ENCODE data around the gene KRTAP9-8.
"Not testable (repeated sequence)": the region's sequence is repeated elsewhere in the genome, so short reads cannot be mapped to it uniquely, and the experiment has no call there.

KRTAP9-8 gene

DNA sequence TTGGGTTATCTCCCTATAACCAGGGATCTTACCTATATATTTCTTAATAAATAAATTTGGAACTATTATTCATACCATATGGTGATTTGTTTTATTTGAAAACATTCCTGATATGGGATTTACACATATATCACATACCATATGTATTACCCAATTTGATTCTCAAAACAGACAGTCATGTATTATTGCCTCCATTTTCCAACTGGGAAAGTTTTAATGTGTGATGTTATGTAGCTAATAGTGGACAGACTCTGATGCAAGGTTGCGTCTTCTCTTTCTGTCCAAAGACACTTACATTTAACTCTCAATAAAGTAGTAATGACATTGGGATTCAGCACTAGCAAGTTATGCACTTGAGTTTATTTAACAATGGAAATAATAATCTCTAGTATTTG is 18.5 kb downstream of the KRTAP9-8 start:
- DNase-seq: no peak

GRCh38 chr17:41258406-41258805 is 20.6 kb downstream of the KRTAP9-8 start:
- no peak for DNase-seq

DNA sequence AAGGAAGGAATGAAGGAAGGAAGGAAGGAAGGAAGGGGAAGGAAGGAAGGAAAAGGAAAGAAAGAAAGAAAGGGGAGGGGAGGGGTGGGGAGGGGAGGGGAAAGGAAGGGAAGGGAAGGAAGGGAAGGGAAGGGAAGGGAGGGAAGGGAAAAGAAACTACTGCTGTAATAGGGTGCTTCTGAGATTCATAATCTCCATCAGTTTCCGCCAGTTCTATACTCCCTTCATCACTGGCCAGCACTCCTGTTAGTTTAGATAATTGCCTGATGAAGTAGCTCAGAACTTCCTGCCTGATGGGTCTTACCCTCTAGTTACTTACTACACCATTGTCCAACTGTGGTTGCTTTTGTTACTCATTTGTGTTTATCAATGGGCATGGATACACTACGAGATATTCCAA is 25.4 kb downstream of the KRTAP9-8 start:
- no peak for DNase-seq

- DNase-seq: no peak
Observed at GRCh38 chr17:41264599-41264998, 26.8 kb downstream of the KRTAP9-8 start.

- DNase-seq: no peak
Observed at GRCh38 chr17:41265078-41265477, 27.3 kb downstream of the KRTAP9-8 start, which contains the start of gene KRTAP9-6. KRTAP9-6 (plus strand) TSS chr17:41265378; CDS start chr17:41265378, 0 bp downstream.

DNA sequence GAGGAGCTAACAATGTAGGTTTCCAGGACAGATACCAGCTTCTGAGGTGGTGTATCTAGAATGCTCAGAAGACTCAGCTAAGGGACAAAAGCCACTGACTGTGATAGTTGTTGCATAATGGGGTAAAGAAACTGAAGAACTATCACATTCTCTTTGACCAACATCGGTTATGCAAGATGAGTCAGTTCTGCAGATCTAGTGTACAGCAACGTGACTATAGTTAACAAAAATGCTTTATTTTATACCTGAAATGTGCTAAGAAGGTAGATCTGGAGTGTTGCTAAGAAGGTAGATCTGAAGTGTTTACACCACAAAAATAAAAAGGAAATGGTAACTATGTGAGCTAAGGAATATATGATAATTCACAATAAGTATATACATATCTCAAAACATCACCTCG is 29.9 kb downstream of the KRTAP9-8 start:
- no peak for DNase-seq

- DNase-seq: not testable (repeated sequence)
Observed at GRCh38 chr17:41271323-41271722, 33.5 kb downstream of the KRTAP9-8 start.

DNA sequence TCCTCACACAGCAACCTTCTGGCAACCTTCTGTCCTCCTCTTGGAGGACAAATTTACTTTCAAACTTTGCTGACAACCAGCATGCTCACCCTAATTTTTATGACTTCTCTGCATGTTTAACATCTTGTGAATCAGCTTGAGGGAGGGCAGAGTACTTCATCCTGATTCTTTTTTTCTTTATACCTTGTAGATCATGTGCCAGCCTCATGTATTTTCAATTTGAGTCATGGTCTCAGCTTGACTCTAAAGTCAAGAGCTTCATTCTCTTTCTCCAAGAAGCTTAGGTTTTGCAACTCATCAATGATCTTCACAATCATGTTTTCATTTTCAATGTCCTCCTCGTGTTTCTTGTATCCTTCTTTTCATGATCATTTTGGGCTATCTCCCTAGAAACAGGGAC is 34.1 kb downstream of the KRTAP9-8 start:
- DNase-seq: no peak

DNA sequence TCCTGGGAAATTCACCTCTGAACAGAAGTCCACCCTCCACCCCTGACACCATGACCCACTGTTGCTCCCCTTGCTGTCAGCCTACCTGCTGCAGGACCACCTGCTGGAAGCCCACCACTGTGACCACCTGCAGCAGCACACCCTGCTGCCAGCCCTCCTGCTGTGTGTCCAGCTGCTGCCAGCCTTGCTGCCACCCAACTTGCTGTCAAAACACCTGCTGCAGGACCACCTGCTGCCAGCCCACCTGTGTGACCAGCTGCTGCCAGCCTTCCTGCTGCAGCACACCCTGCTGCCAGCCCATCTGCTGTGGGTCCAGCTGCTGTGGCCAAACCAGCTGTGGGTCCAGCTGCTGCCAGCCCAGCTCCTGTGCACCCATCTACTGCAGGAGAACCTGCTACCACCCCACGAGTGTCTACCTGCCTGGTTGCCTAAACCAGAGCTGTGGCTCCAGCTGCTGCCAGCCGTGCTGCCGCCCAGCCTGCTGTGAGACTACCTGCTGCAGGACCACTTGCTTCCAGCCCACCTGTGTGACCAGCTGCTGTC is 37.9 kb downstream of the KRTAP9-8 start, which contains the start of gene KRTAP9-7:
Gene KRTAP9-7, plus strand, starts transcription at position 51 of the 543 bp plus-strand sequence. Its CDS starts 0 bp downstream, at position 51.
- DNase-seq: not testable (repeated sequence)

DNA sequence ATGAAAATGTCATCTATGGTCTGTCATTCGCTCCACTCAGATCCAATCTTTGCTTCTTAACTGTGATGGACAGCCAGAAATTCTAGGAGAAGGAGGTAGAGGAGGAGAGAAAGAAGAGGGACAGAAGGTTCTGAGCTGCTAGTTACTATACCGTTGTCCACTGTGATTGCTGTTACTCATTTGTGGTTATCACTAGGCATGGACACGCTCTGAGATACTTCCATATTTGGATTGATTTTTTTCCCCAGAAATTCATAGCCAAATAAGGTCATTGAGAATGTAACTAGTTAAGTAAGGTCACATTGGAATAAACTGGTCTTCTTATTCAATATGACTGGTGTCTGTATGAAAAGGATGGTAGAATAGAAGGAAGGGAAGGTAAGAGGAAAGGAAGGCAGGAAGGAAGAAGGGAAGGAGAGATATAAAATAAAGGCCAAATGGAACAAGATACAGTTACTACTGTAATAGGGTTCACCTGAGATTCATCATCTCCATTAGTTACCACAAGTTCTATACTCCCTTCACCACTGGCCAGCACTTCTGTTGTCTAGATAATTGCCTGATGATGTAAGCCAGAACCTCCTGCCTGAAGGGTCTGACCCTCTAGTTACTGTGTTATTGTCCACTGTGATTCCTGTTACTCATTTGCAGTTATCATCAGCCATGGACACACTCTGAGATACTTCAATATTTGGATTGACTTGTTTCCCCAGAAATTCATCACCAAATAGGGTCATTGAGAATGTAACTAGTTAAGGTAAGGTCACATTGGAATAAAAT is 40.6 kb downstream of the KRTAP9-8 start:
- DNase-seq: no peak

DNA sequence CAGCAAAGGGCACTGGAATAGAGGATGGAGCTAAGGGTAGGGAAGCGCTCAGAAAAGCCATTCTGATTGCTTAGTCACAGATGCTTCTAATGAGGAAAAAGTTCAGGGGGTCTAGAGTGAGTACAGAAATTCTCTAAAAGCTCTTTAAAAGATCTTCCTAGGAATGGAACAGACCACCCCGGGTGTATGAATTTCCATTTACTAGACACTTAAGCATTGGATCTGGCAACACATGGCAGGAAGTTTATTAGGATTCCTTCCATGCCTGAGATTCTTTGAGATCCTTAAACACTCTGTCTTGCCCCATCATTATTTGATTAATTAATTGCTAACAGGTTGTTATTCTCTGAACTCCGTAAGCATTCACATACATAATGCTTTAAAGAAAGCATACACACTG is 46.2 kb downstream of the KRTAP9-8 start:
- DNase-seq: no peak

DNA sequence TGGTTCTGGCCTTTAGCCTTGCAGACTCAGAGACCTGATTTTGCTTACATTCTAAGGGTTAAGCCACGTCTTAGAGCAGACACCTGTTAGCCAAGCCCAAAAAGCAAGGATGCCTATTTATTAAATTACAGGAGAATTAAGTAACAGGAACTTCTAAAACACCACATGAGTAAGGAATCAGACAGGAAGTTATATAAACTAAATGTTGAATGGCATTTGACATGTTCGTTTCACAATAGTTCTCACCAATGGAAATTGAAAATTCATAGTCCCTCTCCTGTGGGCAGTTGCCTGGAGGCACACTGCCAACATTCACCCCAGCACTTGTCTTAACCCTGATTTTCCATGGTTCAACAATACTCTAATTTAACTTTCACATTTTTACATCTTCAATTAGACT is 46.7 kb downstream of the KRTAP9-8 start:
- DNase-seq: no peak

DNA sequence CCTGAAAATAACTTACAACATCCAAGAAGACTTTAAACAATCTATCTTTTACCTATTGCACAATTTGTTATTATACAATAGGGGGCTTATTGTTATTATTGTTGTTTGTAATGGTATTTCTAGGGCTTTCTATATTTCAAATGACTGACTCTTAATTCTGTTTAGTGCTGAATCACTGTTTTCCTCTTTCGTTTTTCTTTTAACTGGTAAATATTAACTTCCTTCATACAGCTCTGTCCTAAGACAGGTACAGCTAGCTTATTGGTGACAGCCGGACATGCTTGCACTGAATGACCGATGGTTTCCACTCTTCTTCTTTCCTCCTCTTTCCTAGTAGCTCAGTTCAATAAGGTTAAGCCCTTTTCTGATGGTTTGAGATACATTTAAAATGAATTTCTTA is 49.3 kb downstream of the KRTAP9-8 start:
- DNase-seq: no peak

Measured in NCI-H524 (cell line).